GM12878 (cell line): ENCODE data around the gene MPRIP.

Experiments
- EZH2 ChIP-seq: IDR thresholded peaks from 2 replicates; pipeline ENCODE4 v1.6.1; 2012; ENCODE audit warnings: low read depth, mild to moderate bottlenecking, control low read depth, inconsistent platforms, low read length, borderline replicate concordance; ENCODE audit not compliant: control insufficient read depth
- SIX5 ChIP-seq: IDR thresholded peaks from 2 replicates; pipeline ENCODE4 v1.6.1; 2011; ENCODE audit warnings: mild to moderate bottlenecking, low read depth, low read length, moderate library complexity; ENCODE audit not compliant: severe bottlenecking
- SMC3 ChIP-seq: IDR thresholded peaks from 2 replicates; pipeline ENCODE4 v1.6.1; 2011; ENCODE audit warnings: low read length, improper control_type of control experiment, borderline replicate concordance
- TCF12 ChIP-seq: IDR thresholded peaks from 2 replicates; pipeline ENCODE4 v1.6.1; 2011; ENCODE audit warnings: low read depth, mild to moderate bottlenecking, low read length
- ZNF24 ChIP-seq: fragments of 450-650 bp; IDR thresholded peaks from 2 replicates; pipeline ENCODE4 v1.6.1; 2017; ENCODE audit warnings: antibody characterized with exemption, mild to moderate bottlenecking
- TF ChIP-seq, protein P1 (sequence below): IDR thresholded peaks from 2 replicates; pipeline ENCODE4 v1.6.1; 2011; ENCODE audit warnings: mild to moderate bottlenecking, low read depth, low read length, moderate library complexity; ENCODE audit not compliant: insufficient replicate concordance
- TF ChIP-seq, protein P2 (sequence below): IDR thresholded peaks from 2 replicates; pipeline ENCODE4 v1.6.1; 2012; ENCODE audit warnings: low read depth, low read length, improper control_type of control experiment
- TF ChIP-seq, protein P3 (sequence below), 3 experiments: IDR thresholded peaks in 2 of 3; conservative IDR thresholded peaks in 1 of 3; 2 replicates each; pipeline ENCODE4 v1.5.1; 2011; ENCODE audit warnings: low read depth in 3 of 3, low read length in 3 of 3, mild to moderate bottlenecking in 3 of 3, control low read depth in 2 of 3, moderate library complexity in 2 of 3, inconsistent platforms in 1 of 3, mixed read lengths in 1 of 3; ENCODE audit not compliant: control insufficient read depth in 2 of 3, insufficient read depth in 1 of 3; ENCODE audit errors: extremely low read depth in 1 of 3

DNA sequence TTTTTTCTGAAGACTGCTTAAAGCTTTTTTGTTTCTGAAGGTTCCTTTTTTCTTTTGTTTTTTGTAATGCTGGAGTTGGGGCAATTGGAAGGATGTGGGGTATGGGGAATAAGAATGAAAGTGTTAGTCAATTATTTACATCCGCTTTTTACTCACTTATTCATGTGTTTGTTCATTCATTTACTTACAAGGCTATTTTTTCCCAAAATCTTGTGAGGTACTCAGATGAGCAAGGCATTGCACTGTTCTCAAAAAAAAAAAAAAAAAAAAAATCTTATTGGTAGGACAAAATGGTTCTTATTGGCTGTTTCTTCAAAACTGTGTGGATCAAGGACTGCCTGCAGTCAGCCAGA lies 108.2 kb downstream of the MPRIP start:
- TF ChIP-seq SMC3: no peak
- TF ChIP-seq, protein P1, sequence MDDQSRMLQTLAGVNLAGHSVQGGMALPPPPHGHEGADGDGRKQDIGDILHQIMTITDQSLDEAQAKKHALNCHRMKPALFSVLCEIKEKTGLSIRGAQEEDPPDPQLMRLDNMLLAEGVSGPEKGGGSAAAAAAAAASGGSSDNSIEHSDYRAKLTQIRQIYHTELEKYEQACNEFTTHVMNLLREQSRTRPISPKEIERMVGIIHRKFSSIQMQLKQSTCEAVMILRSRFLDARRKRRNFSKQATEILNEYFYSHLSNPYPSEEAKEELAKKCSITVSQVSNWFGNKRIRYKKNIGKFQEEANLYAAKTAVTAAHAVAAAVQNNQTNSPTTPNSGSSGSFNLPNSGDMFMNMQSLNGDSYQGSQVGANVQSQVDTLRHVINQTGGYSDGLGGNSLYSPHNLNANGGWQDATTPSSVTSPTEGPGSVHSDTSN: no peak
- TF ChIP-seq, protein P2, sequence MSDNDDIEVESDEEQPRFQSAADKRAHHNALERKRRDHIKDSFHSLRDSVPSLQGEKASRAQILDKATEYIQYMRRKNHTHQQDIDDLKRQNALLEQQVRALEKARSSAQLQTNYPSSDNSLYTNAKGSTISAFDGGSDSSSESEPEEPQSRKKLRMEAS: no peak
- TF ChIP-seq EZH2: no peak
- no peak for TF ChIP-seq SIX5
- TF ChIP-seq, protein P3, sequence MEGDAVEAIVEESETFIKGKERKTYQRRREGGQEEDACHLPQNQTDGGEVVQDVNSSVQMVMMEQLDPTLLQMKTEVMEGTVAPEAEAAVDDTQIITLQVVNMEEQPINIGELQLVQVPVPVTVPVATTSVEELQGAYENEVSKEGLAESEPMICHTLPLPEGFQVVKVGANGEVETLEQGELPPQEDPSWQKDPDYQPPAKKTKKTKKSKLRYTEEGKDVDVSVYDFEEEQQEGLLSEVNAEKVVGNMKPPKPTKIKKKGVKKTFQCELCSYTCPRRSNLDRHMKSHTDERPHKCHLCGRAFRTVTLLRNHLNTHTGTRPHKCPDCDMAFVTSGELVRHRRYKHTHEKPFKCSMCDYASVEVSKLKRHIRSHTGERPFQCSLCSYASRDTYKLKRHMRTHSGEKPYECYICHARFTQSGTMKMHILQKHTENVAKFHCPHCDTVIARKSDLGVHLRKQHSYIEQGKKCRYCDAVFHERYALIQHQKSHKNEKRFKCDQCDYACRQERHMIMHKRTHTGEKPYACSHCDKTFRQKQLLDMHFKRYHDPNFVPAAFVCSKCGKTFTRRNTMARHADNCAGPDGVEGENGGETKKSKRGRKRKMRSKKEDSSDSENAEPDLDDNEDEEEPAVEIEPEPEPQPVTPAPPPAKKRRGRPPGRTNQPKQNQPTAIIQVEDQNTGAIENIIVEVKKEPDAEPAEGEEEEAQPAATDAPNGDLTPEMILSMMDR (IDR thresholded peaks at IDR 0.05 in 2 of 3, conservative IDR thresholded peaks at IDR 0.05 in 1 of 3; ENCODE audit: control insufficient read depth in 2 of 3, extremely low read depth in 1 of 3, insufficient read depth in 1 of 3, low read depth in 3 of 3, low read length in 3 of 3): no peak
- no peak for TF ChIP-seq TCF12
- TF ChIP-seq ZNF24: no peak
